Activated CD8-positive, alpha-beta memory T cell treated with anti-CD3 and anti-CD28 coated beads, Interleukin-2, amount 50 U/mL, for 24 hours (primary cell): Measurements from ENCODE around the gene TMEM254.
"Not testable (repeated sequence)": the region's sequence is repeated elsewhere in the genome, so short reads cannot be mapped to it uniquely, and the experiment has no call there.

Source experiments
- DNase-seq: peaks from one replicate; pipeline ENCODE4 v3.0.0-alpha.2; 2020; ENCODE audit errors: extremely low read depth

Gene TMEM254

GRCh38 chr10:80133687-80134086 is 55.2 kb downstream of the TMEM254 start:
- DNase-seq = not testable (repeated sequence)

DNA sequence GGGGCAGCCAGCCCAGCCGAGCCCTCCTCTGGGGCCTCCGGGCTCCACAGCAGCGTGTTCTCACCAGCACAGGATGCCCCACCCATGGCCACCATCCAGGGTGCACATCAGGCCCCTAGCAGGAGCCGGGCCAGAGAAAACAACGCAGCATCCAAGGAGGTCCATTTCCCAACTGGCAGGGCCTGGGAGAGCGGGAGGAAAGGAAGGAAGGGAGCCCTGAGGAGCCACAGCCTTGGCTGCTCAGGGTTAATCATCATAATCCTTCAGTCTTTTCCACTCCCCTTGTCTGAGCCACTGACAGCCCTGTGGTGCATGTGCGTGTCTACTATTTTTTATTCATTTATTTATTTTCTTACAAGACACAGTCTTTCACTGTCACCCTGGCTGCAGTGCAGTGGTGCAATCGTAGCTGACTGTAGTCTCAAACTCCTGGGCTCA is 57.7 kb downstream of the TMEM254 start:
- DNase-seq = no peak

DNA sequence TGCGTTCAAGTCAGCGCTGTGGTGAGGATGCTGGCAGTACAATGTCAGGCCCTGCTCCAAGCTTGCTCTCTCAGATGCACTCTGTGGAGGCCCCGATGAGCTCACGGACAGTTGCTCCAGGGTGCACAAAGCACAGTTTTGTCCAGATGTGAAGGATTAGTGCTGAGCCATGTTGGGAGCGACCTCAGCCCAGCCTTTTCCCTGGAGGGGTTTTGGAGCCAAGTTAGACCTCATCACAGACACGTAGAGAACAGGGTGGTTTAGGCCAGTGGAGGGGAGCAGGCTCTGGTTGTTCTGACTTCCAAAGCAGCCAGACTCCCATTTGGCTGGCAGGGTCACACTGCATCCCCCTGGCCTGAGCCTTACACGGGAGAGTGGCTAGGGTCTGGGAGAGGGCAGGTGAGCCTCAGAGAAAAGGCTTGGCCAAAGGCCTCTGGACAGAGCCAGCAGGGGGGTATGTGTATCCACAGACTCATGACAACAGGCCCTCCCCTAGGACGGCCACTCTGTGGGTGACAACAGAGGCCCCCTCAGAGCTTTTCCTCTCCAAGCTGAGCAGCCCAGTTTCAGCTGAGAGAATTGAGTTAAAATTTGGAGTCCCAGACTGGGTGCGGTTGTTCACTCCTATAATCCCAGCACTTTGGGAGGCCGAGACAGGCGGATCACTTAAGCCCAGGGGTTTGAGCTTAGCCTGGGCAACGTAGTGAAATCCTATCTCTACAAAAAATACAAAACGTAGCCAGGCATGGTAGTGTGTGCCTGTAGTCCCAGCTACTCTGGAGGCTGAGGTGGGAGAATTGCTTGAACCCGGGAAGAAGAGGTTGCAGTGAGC is 58.8 kb downstream of the TMEM254 start:
- no peak for DNase-seq

DNA sequence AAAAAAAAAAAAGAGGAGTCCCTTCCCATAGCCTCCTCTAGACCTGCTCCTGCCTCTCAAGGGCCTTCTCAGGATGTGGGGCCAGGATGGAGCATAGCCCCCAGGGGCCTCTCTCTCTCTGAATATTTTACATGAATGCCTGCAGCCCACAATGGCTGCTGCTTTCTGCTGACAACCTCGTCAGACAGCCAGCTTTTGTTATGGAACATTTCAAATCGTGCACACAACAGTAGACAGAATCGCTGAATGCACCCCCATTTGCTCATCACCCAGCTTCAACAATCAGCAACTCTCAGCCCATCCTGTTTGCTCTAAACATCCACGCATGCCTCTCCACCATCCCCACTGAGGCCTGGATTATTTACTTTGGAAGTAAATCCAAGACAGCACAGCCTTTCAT is 59.5 kb downstream of the TMEM254 start:
- DNase-seq = no peak

DNA sequence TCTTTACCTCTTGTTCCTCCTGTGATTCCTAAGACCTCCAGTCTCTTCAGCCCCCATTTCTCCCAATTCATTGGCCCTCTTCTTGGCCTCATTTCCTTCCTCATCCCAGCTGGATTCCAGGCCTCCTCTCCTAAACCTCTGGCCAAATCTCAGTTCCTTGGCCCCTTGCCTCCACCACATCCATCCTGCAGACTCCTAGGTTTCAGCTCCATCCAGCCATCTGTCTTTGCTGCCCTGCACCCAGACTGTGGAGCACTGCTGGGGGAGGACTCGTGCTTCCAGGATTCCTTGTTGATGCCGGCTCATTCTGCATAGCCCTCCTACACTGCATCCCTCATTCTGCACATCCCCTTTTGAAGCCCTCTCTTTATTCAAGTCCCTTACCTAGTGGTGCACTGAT is 60.8 kb downstream of the TMEM254 start:
- DNase-seq = no peak

DNA sequence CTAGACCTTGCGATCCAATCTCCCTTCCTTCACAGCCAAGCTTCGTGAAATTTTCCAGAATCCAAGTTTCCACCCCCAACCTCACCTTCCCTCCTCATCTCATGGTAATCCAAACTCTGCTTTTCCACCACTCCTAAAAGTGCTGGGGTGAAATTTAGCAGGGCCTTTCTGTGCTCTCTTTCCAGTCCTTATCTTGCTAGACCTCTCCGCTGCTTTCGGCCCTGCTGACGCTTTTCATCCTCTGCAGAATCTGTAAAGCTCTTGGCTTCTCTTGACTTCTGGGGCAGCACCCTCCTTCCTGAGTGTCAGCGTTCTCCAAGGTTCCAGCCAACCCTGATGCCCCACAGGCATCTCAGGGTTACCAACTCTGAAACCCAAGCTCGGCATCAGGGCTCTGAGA is 61.8 kb downstream of the TMEM254 start:
- DNase-seq = no peak

DNA sequence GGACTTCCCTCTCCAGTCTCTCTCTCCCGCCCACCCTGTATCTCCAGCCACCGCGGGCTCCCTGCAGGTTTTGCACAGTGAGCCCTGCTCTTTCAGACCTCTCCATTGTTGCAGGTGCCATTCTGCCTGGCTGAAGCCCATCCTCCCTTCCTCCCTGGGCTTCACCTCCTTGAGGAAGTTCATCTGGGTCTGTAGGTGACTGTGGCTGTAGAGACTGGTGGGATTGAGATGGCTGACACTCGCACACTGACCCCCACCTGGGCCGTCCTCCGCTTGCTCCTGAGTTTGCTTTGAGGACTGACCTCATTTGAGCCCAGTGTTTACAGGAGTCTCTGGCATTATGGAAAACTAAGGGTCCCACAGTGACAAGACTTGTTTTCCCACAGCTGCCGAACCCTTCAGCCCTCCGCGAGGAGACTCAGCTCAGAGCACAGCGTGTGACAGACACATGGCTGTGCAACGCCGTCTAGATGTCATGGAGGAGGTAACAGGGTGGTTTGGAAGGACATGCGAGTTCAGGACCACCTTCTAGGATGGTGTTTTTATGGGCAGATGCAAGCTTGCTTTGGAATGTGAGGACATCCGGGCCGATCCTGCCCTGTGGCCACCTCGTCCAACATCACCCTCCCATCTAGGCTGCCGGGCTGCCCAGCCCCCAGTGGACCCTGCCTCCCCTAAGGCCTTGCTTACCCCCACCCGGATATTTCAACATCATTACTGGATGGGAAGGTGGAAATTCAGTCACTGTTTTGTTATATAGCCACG is 63.4 kb downstream of the TMEM254 start:
- DNase-seq = no peak
